Melanocyte of skin (primary cell): Measurements from ENCODE around the gene STRN. TPM values are rescaled to one million over a fixed set of nuclear protein-coding genes. Genes with fewer than 3 reads are reported as not detected.

Source experiments
- small RNA-seq, 2 donors: library from RNA; depleted of rRNA; stranded (forward); fragments of <200 nt; gene quantifications; one replicate each; pipeline ENCODE3, GENCODE V24; 2012
- total RNA-seq, 2 donors: library from RNA; depleted of rRNA; stranded (reverse); fragments of >200 nt; gene quantifications; 2 replicates each; pipeline ENCODE4 v1.2.3, GENCODE V29; 2012

STRN gene, protein sequence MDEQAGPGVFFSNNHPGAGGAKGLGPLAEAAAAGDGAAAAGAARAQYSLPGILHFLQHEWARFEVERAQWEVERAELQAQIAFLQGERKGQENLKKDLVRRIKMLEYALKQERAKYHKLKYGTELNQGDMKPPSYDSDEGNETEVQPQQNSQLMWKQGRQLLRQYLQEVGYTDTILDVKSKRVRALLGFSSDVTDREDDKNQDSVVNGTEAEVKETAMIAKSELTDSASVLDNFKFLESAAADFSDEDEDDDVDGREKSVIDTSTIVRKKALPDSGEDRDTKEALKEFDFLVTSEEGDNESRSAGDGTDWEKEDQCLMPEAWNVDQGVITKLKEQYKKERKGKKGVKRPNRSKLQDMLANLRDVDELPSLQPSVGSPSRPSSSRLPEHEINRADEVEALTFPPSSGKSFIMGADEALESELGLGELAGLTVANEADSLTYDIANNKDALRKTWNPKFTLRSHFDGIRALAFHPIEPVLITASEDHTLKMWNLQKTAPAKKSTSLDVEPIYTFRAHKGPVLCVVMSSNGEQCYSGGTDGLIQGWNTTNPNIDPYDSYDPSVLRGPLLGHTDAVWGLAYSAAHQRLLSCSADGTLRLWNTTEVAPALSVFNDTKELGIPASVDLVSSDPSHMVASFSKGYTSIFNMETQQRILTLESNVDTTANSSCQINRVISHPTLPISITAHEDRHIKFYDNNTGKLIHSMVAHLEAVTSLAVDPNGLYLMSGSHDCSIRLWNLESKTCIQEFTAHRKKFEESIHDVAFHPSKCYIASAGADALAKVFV
- total RNA-seq = 10 to 100 TPM; 14.1 to 15.0 TPM

DNA sequence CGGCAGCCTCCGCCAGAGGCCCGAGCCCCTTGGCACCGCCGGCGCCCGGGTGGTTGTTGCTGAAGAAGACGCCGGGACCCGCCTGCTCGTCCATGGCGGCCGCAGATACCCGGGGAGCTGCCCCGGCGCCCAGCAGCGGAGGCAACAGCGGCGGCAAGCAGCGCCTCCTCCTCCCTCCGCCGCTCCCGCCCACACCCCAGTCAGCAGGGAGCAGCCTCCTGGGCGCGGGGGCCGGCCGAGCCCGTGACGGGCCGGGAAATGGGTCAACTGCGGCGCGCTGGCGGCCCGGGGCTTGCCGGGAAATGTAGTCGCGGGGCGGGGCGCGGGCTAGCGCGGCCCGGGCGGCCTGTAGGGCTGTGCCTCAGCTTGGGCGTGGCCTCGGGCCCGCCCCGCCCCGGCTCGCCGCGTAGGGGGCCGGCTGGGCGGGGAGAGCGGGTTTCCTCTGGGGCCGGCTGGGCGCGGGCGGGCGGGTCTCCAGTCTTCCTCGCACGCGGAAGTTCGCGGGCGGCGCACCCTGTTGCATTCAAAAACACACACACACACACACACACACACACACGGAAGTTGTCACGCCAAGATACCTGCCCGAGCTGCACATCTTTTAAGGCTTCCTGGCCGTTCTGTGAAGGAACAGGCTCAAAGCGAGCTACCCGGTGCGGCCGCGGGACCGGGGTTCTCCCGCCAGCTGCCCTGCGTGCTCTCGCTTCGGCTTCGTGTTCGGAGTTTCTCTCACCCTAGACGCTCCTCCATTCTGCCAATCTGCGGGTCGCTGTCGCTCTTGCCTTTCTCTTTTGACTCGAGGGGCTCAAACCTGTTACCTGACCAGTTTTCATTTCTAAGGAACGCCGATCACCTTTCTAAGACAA, at the start of gene STRN:
STRN (minus strand) TSS at position 167 of the 866 bp plus-strand sequence; CDS start at position 94, 73 bp downstream.

Small RNA genes within 50 kb of the gene (small RNA-seq; reads per million reads assigned to genes)
- gene RNU6-577P = 0 to 0.04 reads per million in 2 donors

Other genes with a start within 250 kb of the STRN start
- 10 to 100 TPM; 20.3 to 23.3 TPM for gene HEATR5B, start 117.8 kb upstream of the STRN start, total RNA-seq
- gene GPATCH11, start 118.0 kb upstream of the STRN start, total RNA-seq = 1 to 10 TPM; 3.8 to 5.0 TPM
- gene EIF2AK2, start 190.4 kb upstream of the STRN start, total RNA-seq = 100 to 1,000 TPM in 1 of 2 donors, 10 to 100 TPM in 1; 92.2 to 117 TPM
- not detected for gene SULT6B1, start 222.1 kb upstream of the STRN start, total RNA-seq
- 10 to 100 TPM; 12.7 to 18.0 TPM for gene CEBPZOS, start 230.0 kb upstream of the STRN start, total RNA-seq